Glomerular visceral epithelial cell (primary cell): ENCODE results near the gene POMT2.
A peak's percentile ranks its signal among the peaks of the same experiment; 100 is the strongest.

Experiments used
- DNase-seq: peaks from one replicate; pipeline ENCODE4 v3.0.0-alpha.2; 2016; ENCODE audit errors: extremely low spot score

The POMT2 gene

DNA sequence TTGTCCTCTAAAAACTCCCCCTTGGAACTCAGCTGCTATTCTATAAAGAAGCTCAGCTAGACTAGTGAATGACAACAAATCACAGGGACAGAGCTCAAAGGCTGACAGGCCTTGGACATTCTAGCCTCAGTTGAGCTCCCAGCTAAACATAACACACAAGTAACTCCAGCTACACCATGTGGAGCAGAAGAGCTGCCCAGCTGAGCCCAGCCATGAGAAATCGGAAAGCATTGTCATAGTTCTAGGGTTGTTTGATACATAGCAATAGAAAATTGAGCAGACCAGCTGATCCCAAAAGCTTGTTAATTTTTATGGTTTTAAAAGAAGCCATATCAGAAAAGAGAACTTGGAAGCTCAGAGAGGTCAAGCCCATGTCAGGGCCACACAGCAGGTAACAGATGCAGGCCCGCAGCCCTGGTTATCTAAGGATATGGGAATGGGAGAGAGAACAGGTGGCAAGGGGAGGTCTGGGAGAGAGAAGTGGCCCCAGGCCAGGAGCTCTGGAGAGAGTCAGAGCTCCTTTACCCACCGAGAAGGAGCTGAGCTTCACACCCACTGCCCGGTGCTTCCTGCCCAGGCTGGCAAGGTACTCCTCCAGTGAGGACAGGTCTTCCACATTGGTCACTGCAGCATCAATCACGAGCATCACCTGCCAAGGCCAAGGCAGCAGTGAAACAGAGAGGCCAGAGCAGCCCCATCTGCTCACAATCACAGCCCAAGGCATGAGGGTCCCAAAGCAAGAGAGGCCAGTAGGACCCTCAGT lies 52.6 kb downstream of the POMT2 start:
- DNase-seq = no peak

DNA sequence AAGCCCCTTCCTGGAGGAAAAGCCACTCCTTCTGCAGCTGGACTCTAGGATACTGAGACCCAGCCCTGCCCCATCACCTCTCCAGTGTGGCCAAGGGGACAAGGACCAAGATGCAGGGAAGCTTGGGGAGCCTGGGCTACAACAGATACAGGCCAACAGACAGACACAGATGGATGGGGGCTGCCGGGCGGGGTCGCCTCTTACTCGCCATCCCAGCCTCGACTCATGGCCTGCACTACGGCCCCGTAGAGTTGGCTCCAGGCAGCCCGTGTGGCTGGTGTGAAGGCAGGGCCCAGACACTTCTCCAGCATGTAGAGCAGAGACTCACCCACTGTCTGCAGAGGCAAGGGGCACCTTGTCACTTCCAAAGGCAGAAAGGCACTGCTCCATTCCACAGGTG lies 54.3 kb downstream of the POMT2 start:
- no peak for DNase-seq

DNA sequence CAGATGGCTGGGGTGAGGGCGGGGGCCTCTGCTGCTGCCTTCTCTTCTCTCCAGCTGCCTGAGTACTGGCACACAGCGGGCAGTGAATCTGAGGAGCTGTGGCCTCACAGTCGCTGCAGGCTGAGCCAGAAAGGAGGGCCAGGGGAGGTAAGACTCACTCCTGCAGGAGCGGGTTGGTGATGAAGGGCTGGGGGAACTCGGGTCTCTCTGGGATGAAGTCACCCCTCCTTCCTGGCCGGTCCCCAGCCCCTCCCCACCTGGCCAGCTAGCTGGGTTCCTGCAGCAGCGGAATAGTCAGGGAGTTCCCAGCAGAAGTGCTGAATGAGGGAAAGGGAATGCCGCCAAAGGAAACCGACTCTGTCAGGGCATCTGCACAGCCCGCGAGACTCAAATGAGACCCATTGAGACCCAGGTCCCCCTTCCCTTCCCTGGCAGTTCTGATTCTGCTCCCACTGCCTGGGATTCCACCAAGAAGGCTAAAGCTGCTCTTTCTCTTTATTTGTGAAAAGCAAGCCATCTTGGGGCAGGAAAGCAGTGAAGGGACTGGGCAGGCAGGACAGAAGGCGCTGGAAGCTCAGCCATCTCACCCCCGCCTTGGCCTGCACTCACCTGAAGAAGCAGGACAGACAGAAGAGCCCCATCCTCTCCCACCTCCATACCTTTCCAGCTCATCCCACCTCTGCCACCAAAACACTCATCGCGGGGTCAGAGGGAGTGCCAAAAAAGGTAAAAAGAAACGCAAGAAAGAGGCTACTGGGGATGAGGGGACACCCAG lies 54.9 kb downstream of the POMT2 start:
- no peak for DNase-seq

DNA sequence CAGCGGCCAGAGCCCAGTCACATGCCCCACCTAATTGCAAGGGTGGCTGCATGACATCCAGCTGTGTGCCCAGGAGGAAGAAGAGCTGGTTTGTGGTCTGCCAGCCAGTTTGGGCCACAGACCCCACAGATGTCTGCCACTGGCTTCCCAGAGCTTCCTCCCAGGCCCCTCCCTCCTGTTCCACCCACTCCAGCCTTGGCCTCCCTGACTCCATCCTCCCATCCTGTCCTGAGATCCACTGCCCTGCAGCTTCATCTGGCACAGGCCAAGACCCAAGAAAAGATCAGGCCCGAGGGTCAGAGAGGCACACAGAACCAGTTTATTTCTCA lies 55.5 kb downstream of the POMT2 start:
- no peak for DNase-seq

DNA sequence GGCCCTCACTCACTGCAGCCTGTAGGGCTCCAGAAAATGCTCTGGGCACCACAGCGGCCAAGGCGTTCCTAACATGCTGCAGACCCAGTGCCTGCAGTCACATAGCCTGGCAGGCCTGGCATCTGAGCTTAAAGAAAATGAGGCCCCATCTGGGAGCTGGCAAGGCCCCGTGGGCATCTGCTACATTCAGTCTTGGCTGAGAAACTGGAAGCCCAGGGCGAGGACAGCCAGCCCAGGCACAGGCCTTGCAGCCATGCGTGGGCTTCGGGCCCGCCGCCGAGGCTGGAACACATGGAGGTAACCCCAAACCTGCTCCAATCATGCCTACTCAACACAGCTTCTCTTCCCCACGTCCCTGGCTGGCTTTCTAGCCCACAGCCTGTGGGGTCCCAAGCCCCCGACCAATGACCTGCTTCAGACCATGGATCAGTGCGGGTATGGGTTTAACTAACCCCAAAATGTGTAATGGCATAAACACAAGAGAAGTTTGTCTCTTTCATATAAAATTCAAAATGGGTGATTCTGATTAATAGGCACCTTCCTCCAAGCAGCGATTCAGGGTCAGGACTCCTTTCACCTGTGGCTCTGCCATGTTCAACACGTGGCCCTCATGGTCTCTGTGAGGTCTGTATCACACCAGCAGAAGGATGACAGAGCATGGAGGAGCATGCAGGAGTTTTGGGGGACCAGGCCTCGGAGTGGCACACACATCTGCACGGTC lies 56.1 kb downstream of the POMT2 start:
- DNase-seq = no peak

DNA sequence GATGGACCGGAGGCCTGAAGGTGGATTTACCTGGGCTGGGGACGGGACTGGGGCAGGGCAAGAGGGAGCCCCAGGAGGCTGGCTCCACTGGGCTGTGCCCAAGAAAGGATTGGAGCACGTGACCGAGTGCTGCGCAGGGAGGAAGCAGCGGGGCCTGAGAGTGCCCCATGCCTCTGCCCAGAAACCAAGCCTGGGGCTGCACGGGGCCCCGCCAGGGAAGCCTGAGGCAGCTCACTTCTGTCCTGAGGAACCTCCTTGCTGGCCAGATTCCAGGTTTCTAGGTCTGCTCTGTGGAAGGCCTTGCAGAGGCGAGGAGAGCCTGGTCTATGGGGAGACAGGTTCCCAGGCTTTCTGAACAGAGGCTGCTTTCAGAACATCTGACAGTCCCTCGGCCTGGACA lies 60.1 kb downstream of the POMT2 start:
- no peak for DNase-seq

DNA sequence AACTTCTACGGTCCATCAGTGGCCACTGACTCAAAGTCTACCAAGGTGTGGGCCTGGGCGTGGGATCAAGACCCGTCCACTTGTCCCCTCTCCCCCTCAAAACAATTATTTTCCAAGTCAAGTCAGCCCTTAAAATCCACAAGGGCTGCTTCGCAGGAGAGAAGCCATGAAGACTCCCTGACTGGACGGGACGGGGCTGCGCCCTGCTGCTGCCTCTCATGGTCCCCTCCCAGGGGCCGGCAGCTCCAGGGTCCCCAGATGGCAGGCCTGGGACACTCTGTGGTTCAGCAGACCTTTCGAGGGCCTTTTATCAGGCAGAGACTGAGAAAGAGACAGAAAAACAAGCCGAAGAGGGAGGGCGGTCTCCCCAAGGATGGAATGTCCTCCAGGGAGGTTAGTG lies 60.5 kb downstream of the POMT2 start:
- DNase-seq = no peak

DNA sequence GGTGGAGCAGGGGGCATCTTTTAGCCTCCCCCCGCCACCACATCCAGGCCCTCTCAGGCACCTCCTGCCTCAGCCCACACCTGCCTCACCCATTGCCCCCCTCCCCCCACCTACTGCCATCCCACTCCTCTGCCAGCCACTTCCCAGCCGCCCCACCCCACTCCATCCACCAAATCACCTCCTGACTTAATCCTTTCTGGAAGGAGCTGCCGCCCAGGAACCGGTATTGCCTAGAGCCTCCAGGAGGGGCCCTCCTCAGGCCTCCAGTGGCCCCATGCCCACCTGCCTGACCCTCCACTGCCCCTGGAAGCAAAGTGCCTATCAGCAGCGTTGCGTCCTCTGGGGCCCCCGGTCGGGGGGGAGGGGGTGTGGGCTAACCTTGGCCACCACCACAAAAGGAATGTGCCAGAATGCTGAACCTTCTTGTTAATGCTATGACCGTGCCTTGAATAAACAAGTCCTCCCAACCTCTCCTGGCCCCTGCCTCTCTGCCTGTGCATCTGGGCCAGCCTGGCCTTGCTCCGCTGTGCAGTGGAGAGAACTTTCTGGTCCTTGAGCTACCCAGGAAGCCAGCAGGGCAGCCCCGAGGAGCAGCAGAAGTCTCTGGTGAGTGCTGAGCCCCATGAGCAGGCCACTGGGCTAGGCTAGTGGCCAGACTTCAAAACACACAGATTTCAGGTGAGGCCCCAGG lies 61.5 kb downstream of the POMT2 start:
- DNase-seq = no peak

DNA sequence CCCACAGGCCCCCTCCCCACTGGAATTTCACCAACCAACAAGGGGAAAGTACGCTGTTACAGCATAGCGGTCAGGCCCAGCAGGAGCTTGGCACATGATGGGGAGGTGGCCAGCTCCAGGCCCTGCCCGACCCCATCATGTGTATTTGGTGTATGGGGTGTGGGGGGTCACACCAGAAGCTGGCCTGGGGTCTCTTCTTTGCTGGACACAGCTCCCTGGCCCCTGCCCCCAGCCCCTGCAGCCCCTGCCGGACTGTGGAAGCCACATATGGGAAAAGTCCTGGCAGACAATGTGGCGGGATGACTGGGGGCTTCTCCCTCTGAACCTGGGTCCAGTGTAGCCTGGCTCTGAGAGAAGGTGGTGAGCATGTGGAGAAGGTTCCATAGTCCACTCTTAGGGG lies 62.1 kb downstream of the POMT2 start:
- DNase-seq = no peak

DNA sequence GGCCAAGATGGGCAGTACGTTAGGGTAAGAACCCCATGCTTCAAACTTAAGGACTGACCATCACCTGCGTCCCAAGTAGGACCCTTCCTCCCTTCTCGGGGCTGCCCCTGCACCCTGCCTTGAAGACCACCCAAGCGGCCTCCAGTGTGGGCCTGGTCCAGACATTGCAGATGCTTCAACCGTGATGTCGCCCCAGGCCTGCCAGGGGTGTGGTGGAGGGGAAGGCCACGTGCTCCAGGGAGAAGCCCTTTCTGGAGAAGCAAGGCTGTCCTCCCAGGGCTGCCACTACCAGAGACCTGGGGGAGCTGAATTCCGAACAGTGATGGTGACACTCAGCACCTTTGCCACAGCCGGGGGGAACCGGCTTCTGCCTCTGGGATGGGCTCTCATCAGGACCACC lies 63.0 kb downstream of the POMT2 start:
- no peak for DNase-seq

DNA sequence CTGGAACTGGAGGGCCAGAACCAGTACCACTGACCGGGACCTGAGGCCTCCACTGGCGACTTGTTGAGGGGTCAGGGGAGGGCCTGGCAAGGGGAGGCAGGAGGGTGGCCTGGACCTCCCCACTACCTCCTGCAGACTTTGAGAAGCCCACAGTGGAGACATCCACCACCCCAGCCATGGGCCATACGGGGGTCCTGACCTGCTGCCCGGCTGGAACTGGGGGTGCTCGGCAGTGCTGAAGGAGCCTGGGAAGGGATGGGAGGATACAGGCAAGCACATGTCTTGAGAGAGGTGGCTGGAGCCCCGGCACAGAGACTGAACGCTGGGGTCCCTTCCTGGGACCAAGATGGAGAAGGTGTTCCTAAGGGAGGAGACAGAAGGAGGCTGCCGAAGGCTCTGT lies 64.0 kb downstream of the POMT2 start:
- no peak for DNase-seq

DNA sequence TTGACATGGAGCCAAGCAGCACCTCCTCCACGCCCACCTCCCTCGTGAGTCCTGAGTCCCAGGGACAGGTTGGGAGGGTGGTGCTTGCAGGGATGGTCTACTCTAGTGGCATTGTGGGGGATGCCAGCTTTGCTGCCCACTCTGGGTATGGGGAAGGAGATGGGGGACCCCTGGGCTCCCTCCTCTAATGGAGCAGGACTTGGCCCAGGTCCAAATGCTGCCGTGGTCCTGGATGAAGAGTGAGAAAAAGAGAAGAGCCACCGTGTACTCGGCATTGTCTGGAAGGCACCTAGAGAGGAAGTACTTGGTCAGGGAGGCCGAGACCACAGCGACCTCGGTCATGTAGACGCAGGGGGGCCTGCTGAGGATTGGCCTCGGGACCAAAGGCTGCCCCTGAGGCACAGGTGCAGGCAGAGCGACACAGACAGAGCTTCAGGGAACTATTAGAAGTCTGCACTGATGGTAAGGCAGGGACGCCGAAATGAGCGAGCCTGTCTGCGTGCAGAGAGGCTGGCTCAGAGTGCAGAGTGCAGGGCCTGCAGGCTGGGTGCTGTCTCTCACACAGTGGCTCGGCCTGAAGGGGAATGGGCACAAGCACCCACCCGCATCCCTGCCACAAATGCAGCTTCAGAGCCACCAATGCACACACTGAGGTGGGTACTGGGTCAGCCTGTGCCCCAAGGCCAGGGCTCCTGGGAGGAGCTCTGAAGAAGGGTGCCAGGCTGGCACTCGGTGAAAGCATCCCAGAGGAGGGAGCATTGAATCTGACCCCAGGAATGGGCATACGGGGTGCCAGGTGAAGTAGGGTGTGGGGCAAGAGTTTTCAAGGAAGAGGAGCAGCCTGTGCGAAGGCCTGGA lies 67.1 kb downstream of the POMT2 start:
- no peak for DNase-seq

DNA sequence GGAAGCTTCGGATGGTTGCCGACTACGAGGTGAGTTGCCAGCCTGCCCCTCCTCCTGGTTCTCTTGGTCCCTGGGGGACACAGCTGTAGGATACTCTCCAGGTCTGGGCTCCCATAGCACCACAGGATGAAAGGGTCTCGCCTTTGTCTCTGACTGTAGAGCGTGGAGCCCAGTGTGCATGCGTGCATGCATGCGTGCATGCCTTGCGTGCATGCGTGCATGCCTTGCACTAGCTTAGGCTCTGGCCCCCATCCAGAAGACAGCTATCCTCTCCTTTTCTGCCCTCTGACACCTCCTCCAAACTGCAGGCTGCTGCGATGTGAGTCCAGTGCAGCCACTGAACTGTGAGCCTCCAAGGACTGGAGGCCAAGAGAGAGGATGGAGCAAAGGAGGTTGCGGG lies 68.8 kb downstream of the POMT2 start:
- DNase-seq = no peak

DNA sequence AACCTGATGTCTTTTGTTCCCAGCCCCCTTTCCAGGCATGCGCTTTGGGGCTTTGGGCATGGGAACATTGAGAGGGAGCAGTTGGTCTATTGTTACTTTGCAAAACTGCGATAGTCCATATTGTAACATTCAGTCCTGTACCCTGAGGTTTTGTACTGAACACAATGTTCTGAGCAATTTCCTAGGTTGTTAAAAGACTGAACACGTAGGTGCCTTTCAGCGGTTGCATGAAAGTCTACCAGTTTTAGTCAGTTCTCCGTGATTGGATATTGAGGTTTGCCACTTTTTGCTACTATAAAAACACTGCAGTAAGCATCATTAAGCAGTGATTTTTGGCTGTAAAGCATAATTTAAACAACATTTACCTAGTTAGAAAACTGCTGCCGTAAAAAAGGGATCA lies 69.8 kb downstream of the POMT2 start:
- no peak for DNase-seq

DNA sequence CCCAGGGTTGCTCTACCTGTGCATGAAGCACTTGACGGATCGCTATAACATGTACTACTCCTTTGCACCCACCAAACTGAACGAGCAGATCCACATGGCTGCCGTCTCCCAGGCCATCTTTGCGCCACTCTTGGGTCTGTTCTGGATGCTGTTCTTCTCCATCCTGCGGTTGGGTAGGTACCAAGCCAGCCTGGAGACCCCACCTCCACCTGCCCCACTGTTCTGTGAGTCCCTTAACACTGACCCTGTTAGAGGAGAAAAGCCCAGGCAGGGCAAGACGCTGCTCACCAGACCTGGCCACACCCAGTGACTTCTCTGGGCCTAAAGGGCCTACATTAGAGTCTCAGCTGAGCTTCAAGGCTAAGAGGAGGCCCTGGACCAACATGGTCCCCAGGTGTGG lies 71.4 kb downstream of the POMT2 start:
- no peak for DNase-seq

DNA sequence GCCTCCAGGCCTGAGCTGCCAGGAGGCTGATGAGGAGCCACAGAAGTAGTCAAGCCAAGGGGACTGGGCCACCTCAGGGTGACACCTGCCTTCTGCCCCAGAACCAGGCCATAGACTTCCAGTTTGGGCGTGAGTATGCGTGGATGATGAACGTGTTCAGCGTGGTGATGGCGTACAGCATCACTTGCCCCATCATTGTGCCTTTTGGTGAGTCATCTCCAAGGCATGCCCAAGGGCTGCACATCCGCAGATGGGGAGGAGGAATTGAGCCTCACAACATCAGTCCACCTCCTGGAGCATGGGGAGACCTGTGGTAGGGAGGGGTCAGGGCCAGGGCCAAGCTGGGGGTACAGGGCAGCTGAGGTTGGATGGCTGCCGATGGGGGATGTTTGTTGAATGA lies 72.0 kb downstream of the POMT2 start:
- peak; percentile 11 for DNase-seq

DNA sequence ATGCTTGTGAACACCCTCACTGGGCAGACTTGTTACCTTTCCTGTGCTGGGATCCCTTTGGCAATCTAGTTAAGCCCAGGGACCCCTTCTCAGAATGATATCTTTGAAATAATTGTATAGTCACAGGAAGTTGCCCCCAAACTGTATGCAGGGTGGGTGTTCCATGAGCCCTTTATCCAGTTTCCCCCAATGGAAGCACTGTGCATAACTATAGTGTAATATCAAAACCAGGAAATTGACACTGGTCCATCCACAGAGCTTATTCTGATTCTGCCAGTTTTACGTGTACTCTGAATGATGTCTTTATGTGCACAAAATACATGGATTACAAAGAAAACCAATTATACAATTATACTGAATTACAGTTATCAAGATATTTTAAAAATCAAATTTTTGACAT lies 73.9 kb downstream of the POMT2 start:
- DNase-seq = no peak

DNA sequence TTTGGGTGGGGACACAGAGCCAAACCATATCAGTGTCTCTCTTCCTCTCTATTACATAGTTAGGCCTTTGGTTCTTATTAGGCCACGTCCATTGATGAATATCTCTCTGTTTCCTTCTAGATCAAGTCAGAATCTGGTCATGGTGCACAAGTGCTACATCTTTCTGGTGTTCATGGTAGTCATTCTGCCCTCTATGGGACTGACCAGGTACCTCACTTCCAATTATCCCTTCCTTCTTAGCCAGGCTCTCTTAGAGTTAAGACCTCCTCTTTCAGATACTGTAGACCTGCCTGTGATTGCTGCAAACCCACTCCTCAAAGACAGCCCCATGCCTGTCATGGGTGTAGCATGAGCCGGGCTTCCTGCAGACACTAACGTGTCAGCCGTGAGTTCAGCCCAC lies 74.9 kb downstream of the POMT2 start:
- DNase-seq = no peak

DNA sequence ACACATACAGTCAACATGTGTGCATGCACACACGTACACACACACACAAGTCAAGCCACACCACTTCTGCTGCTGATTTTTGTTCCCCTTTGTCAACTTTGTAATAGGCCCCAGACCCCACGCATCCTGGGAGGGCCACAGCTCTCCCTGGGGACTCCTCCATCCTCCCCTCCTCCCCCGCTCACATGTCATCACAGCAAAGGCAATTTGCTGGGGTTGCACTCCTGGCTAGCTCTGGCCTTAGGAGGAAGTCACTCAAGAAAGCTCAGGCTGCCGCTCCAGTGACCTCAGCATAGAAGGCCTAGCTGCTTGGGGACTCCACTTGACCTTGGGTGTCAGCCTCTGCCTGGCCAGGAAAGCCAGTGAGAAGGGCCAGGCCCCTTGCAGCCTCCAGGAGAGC lies 76.8 kb downstream of the POMT2 start:
- no peak for DNase-seq

DNA sequence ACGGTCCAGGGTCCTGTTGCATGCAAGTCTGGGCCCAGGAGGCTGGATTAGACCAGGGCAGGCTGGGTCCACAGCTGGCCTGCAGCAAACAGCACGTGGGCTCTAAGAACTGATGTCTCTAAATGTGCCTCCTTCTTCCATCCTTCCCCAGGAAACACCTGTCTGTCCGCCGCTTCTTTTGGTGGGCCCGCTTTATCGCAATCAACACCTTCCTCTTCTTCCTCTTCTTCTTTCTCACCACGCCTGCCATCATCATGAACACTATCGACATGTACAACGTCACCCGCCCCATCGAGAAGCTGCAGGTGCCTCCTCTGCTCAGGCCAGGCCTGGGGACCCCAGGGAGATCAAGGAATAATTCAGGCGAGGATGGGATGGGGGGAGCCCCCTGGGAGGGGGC lies 77.9 kb downstream of the POMT2 start:
- DNase-seq = no peak

DNA sequence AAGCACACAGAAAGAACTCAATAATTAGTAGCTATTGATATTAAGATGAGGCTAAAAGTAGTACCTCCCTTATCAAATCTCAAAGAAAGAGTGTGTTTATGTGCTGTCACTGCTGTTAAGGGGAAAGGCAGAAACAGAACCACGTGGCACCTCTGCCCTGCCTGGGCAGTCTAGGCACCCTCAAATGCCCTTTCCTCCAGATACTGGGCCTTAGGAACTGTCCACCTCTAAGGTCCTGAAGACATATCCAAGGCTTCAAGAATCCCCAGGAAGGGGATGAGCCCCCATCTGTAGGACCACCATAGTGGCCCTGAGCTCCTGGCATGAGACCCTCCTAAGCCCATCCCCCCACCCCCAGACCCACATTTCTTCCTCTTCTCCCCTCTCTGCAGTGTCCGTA lies 78.7 kb downstream of the POMT2 start:
- DNase-seq = no peak
